ENCODE results near the gene PLEKHB2.
"Not testable (repeated sequence)": the region's sequence is repeated elsewhere in the genome, so short reads cannot be mapped to it uniquely, and the experiment has no call there.

The PLEKHB2 gene

GRCh38 chr2:131143803-131144202 is 38.7 kb downstream of the PLEKHB2 start:
- no peak for DNase-seq
- TF ChIP-seq POLR2A (IDR thresholded peaks at IDR 0.05; ENCODE audit: low read length) (no peak), GATA1 (IDR thresholded peaks at IDR 0.05; ENCODE audit: low read depth, low read length) (no peak)

GRCh38 chr2:131145040-131145439 is 39.9 kb downstream of the PLEKHB2 start:
- no peak for TF ChIP-seq GATA1 (IDR thresholded peaks at IDR 0.05; ENCODE audit: low read depth, low read length)
- TF ChIP-seq POLR2A (IDR thresholded peaks at IDR 0.05; ENCODE audit: low read length), result no peak
- no peak for DNase-seq

- peak in 1 of 2 experiments; percentile 15 for DNase-seq
- no peak for TF ChIP-seq POLR2A (IDR thresholded peaks at IDR 0.05; ENCODE audit: low read length)
- TF ChIP-seq GATA1 (IDR thresholded peaks at IDR 0.05; ENCODE audit: low read depth, low read length), result no peak
These were observed 41.1 kb downstream of the PLEKHB2 start for GRCh38 chr2:131146231-131146630.

- no peak for TF ChIP-seq POLR2A (IDR thresholded peaks at IDR 0.05; ENCODE audit: low read length)
- no peak for TF ChIP-seq GATA1 (IDR thresholded peaks at IDR 0.05; ENCODE audit: low read depth, low read length)
- DNase-seq, result no peak
These were observed 41.6 kb downstream of the PLEKHB2 start for GRCh38 chr2:131146749-131147148.

- TF ChIP-seq GATA1 (IDR thresholded peaks at IDR 0.05; ENCODE audit: low read depth, low read length), result no peak
- no peak for TF ChIP-seq POLR2A (IDR thresholded peaks at IDR 0.05; ENCODE audit: low read length)
- peak in 1 of 2 experiments; percentile 13 for DNase-seq
These were observed 43.3 kb downstream of the PLEKHB2 start for GRCh38 chr2:131148426-131148825.

- DNase-seq, result not testable (repeated sequence)
These were observed 45.0 kb downstream of the PLEKHB2 start for GRCh38 chr2:131150109-131150508.

GRCh38 chr2:131151398-131151797 is 46.3 kb downstream of the PLEKHB2 start:
- no peak for DNase-seq
- TF ChIP-seq GATA1 (IDR thresholded peaks at IDR 0.05; ENCODE audit: low read depth, low read length) (no peak), POLR2A (IDR thresholded peaks at IDR 0.05; ENCODE audit: low read length) (no peak)

- TF ChIP-seq GATA1 (IDR thresholded peaks at IDR 0.05; ENCODE audit: low read depth, low read length) (no peak), POLR2A (IDR thresholded peaks at IDR 0.05; ENCODE audit: low read length) (no peak)
- no peak for DNase-seq
These were observed 46.9 kb downstream of the PLEKHB2 start for GRCh38 chr2:131152074-131152473.

- no peak for DNase-seq
- TF ChIP-seq POLR2A (IDR thresholded peaks at IDR 0.05; ENCODE audit: low read length), result no peak
These were observed 48.4 kb downstream of the PLEKHB2 start for GRCh38 chr2:131153529-131153928.

GRCh38 chr2:131154071-131154531 is 49.0 kb downstream of the PLEKHB2 start:
- TF ChIP-seq POLR2A (IDR thresholded peaks at IDR 0.05; ENCODE audit: low read length) (no peak), GATA1 (IDR thresholded peaks at IDR 0.05; ENCODE audit: low read depth, low read length) (no peak)
- DNase-seq, result peak; percentile 56 to 73

- no peak for TF ChIP-seq GATA1 (IDR thresholded peaks at IDR 0.05; ENCODE audit: low read depth, low read length)
- DNase-seq, result no peak
These were observed 49.5 kb downstream of the PLEKHB2 start for GRCh38 chr2:131154647-131155046.

GRCh38 chr2:131155208-131155855 is 50.2 kb downstream of the PLEKHB2 start:
- TF ChIP-seq POLR2A (IDR thresholded peaks at IDR 0.05; ENCODE audit: low read length) (no peak), GATA1 (IDR thresholded peaks at IDR 0.05; ENCODE audit: low read depth, low read length) (no peak)
- DNase-seq, result no peak

- DNase-seq, result no peak
- TF ChIP-seq POLR2A (IDR thresholded peaks at IDR 0.05; ENCODE audit: low read length) (no peak), GATA1 (IDR thresholded peaks at IDR 0.05; ENCODE audit: low read depth, low read length) (no peak)
These were observed 51.5 kb downstream of the PLEKHB2 start for GRCh38 chr2:131156452-131157149.

GRCh38 chr2:131165562-131165961 is 60.4 kb downstream of the PLEKHB2 start:
- DNase-seq, result not testable (repeated sequence)

- DNase-seq, result no peak
- TF ChIP-seq POLR2A (IDR thresholded peaks at IDR 0.05; ENCODE audit: low read length) (no peak), GATA1 (IDR thresholded peaks at IDR 0.05; ENCODE audit: low read depth, low read length) (no peak)
These were observed 63.4 kb downstream of the PLEKHB2 start for GRCh38 chr2:131168538-131168937.

GRCh38 chr2:131178050-131178449 is 72.9 kb downstream of the PLEKHB2 start:
- DNase-seq, result not testable (repeated sequence)

- not testable (repeated sequence) for DNase-seq
These were observed 73.7 kb downstream of the PLEKHB2 start for GRCh38 chr2:131178721-131179418.

GRCh38 chr2:131181451-131181850 is 76.3 kb downstream of the PLEKHB2 start:
- not testable (repeated sequence) for DNase-seq

GRCh38 chr2:131193421-131193820 is 88.3 kb downstream of the PLEKHB2 start:
- DNase-seq, result peak; percentile 65 to 70

GRCh38 chr2:131196186-131196585 is 91.0 kb downstream of the PLEKHB2 start:
- peak in 1 of 2 experiments; percentile 10 for DNase-seq
